ENCODE measurements around the gene SEMA6A.

- TF ChIP-seq CEBPB (IDR thresholded peaks at IDR 0.05) = no peak
- no peak for TF ChIP-seq REST (IDR thresholded peaks at IDR 0.05)
- TF ChIP-seq RCOR1 (IDR thresholded peaks at IDR 0.05; ENCODE audit: low read depth, low read length) = no peak
- TF ChIP-seq EP300 (IDR thresholded peaks at IDR 0.05) = no peak
- no peak for TF ChIP-seq POLR2A (IDR thresholded peaks at IDR 0.05; ENCODE audit: low read length)
- no peak for TF ChIP-seq EHMT2 (IDR thresholded peaks at IDR 0.05; ENCODE audit: low read depth)
- no peak for TF ChIP-seq MAX (IDR thresholded peaks at IDR 0.05)
These were observed 164.2 kb downstream of the SEMA6A start for GRCh38 chr5:116410336-116410890.

Data from A549 (cell line).